ENCODE results near the gene PLEKHA7.
"Not testable (repeated sequence)": the region's sequence is repeated elsewhere in the genome, so short reads cannot be mapped to it uniquely, and the experiment has no call there.

PLEKHA7 gene

GRCh38 chr11:16938061-16938460 is 76.2 kb downstream of the PLEKHA7 start:
- DNase-seq = no peak
- no peak for ATAC-seq

DNA sequence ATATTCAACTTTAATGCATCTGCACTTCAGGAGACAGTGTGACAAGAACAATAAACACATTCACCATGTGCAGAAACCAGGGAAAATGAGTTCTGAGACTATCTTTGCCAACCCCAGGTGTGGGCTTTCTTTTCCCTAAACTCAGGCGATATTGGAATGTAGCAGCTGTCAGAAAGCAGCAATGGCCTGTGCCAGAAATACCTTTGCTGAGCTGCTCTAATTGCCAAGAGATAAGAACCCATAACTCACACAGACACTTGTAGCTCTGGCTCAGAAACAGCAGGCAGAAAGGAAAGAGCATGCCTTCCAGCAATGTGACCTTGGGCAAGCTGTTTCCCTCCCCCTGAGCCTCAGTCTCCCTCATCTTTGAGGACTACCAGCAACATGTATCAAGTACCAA is 77.6 kb downstream of the PLEKHA7 start:
- DNase-seq (no peak), ATAC-seq (no peak)

DNA sequence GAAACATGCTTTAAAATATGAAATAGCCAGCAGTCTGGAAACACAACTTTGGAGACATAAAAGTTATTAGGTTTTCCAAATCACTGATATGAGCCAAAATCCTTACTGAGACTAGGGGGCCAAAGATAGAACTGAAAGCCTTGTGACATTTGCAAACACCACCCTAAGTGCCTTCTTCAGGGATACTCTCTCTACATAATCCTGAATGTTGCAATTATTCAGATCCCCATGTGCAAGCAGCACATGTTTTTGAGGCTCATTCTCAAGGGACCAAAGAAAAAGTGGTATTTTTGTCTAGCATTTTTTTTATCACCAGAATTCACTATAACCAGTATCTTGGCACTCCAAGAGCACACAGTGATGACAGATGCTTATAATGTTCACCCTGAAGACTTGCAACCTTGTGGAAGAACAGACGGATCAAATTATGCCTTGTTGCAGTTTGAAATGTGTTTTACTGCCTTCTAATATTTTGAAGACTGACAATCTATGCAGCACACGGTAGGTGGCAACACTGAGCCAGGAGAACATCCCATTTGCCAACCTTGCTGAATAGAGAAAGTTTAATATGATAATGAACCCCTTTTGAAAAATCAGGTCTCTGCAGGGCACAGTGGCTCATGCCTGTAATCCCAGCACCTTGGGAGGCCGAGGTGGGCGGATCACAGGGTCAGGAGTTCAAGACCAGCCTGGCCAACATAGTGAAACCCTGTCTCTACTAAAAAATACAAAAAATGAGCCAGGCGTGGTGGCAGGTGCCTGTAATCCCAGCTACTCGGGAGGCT is 78.5 kb downstream of the PLEKHA7 start:
- ATAC-seq (peak; percentile 52), DNase-seq (peak; percentile 37)

GRCh38 chr11:16933756-16934603 is 80.2 kb downstream of the PLEKHA7 start:
- no peak for ATAC-seq
- DNase-seq = no peak

DNA sequence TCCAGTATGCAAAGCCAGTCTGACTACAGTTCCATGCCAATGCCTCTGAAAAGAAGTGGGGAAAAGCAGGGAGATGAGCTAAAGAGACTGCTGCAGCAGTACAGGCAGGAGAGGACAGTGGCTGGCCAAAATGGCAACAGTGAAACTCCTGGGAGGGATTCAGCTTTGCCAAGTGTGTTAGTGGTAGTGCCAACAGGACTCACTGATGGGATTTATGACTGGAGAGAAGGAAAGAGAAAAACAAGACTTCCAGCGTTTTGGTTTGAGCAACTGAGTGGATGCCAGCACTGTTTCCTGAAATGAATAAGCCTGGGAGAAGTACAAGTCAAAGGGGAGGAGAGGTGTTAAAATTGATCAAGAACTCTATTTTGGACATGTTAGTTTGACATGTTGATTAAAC is 80.9 kb downstream of the PLEKHA7 start:
- DNase-seq (no peak), ATAC-seq (no peak)

GRCh38 chr11:16928044-16928443 is 86.2 kb downstream of the PLEKHA7 start:
- DNase-seq (no peak), ATAC-seq (no peak)

- DNase-seq = no peak
Measured at GRCh38 chr11:16926883-16927626, 87.2 kb downstream of the PLEKHA7 start.

DNA sequence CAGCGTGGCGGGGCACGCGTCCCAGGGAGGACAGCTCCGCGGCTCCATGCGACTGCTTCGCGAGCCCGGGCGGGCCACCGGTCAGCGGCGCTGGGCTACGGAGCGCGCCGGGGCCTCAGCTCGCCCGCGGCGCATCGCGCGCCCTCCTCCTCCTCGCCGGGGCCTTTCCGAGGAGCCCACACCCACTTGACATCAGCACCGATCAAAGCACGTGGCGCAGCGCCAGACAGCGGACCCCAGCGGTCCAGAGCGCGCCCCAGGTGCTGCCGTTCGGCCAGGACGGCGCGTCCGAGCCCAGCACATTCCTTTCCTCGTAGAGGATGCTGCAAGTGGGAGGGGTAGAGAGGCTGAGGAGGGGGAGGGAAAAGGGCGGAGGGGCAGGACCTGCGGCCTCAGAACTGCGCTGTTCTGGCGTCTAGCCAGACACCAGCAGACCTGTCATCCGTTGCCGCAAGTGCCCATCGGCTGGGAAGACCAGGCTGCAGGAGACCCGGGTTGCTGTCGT is 88.6 kb downstream of the PLEKHA7 start:
- ATAC-seq (peak; percentile 53), DNase-seq (peak; percentile 46)

More at GRCh38 chr11:16926883-16927626, 87.2 kb downstream of the PLEKHA7 start:
- ATAC-seq = no peak

- ATAC-seq (peak; percentile 6), DNase-seq (no peak)
Measured at GRCh38 chr11:16924826-16925560, 89.2 kb downstream of the PLEKHA7 start.

- peak; percentile 70 for ATAC-seq
- peak; percentile 44 for DNase-seq
Measured at GRCh38 chr11:16924462-16924825, 89.8 kb downstream of the PLEKHA7 start.

GRCh38 chr11:16923987-16924386 is 90.2 kb downstream of the PLEKHA7 start:
- DNase-seq = no peak
- peak; percentile 5 for ATAC-seq

DNA sequence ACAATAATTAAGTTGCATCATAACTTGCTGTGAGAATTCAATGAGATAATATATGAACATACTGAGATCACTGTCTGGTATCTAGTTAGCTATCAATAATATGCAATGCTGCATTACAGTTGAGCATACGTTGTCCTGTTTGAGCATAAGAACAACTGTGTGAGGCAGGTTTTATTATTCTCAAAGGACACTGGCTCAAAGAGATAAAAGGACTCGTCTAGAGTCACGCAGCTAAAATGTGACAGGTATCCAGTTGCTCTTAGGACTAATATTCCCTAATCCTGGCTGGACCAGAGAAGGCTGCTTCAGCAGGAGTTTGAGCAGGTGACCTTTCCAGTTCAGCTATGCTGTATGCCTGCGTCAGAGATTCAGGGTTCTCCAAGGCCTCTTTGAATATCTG is 92.5 kb downstream of the PLEKHA7 start:
- no peak for ATAC-seq
- DNase-seq = no peak

DNA sequence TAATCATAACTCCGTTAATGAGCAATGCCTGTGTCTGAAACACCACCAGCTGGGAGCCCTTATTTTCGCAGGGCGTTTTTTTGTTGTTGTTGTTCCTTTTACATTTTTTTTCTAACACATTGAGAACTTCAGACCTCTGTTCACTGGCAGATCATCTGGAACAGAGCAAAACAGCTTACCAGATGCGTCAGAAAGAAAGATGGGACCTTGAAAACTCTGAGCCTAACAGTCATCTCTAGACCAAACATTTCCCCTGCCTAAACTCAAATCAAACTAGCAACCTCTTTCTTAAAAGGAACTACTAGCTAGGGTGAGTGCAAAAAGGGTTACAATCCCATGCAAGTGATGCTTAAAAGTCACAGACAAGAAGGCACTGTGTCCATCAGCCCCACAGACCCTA is 93.2 kb downstream of the PLEKHA7 start:
- ATAC-seq (no peak), DNase-seq (no peak)

- DNase-seq (no peak), ATAC-seq (no peak)
Measured at GRCh38 chr11:16920559-16920958, 93.7 kb downstream of the PLEKHA7 start.

DNA sequence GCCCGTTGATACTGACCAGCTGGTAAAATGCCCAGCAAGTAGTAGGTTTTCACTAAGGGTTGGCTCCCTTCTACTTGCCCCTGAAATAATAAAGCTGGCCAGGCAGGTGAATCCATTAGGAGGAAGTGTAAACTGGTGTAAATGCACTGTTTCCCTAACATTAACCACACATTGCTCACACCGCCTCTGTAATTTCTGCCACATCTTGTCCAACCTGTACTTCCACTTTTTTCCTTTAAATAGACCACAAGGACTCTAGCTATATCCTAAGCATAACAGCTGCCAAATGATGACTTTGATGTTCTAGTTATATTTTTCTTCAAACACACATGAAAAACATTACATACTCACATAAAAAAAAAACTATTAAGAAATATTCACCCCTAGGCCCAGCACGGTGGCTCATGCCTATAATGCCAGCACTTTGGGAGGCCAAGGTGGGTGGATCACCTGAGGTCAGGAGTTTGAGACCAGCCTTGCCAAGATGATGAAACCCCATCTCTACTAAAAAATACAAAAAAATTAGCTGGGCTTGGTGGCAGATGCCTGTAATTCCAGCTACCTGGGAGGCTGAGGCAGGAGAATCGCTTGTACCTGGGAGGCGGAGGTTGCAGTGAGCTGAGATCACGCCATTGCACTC is 95.6 kb downstream of the PLEKHA7 start:
- ATAC-seq, DNase-seq: not testable (repeated sequence)

DNA sequence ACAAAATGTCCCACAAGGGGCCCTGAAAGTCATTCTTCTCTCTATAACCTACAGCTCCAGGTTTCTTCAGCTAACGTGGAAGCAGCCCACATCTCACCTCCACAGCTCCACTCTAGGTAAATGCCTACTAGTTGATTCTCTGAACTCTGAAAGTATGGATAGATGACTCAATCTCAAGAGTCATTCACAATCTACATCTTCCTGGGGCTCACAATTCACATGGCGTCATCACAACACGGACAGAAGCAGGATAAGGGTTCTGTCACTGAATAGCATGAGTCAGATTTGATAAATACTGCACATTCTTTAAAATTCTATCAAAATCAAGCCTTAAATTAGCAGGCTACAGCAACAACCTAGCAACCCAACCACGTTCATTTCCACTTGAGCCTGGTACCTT is 96.3 kb downstream of the PLEKHA7 start:
- no peak for ATAC-seq
- no peak for DNase-seq

DNA sequence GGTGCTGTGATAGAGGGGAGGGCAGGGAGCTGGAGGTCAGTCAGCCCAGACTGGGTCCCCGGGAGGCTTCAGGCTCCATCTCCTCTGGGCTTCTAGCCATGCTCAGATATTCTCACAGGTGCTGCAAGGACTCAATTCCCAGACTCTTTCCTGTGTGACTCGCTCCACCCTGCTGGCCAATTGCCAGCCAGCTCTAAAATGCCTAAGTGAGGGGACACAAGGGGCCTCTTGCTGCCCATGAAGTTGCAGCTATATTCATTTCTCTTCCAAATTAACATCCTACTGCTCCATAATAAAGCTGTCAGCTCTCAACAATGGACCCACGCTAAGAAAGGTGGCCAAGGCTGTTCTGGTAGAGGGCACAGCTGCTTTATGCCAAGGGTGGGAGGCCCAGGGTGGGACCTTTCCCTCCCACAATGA is 101.5 kb downstream of the PLEKHA7 start:
- DNase-seq = no peak

GRCh38 chr11:16911658-16912057 is 102.6 kb downstream of the PLEKHA7 start:
- no peak for DNase-seq
- ATAC-seq = peak; percentile 46

More for the DNA sequence above, 101.5 kb downstream of the PLEKHA7 start:
- no peak for ATAC-seq

GRCh38 chr11:16911186-16911585 is 103.0 kb downstream of the PLEKHA7 start:
- DNase-seq (no peak), ATAC-seq (no peak)

DNA sequence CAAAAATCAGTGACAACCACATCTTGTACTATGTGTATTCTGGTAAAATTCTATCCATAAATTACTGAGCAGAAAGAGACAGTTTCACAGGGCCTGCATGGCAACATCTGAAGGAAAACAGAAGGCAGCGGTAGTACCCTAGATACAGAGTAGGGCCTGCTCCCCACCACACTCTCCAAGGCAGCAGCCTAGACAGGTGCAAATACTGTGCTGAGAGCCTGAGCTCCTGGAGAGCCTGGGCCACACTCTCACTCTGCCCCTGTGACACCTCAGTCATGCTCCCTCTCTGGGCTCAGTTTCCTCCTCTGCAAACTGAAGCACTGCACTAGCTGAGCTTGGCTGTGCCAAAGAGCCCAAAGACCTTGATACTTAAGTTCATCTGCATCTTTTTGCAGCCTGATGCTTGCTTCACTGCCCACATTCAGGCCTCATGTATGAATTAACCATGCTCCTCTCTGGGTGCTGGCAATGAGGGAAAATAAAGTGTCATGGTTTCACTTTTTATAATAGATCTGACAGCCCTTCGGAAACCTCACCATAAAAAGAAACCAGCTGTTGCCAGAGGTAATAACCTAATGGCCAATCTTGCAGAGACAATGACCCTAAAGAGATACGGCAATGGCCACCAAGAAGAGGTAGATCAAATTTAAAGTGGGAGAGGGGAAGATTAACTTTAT is 104.7 kb downstream of the PLEKHA7 start:
- ATAC-seq (peak; percentile 42), DNase-seq (no peak)

DNA sequence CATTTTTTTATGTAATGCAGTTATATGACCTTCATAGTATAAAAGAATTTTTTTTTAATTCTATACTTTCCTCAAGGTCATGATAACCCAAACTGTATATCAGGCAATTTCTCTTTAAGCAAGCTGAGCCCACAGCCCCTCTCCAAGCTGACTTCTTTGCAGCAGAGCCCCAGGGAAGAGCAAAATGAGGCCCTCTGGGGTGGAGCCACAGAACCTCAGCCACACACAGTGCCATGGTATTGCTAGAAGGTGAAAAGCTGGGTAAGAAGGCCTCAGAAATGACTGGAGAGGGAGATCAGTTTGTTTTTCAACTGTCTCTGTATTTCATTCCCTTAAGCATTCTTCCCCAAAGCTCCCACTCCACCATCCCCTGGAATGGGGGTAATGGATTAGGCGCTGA is 108.8 kb downstream of the PLEKHA7 start:
- DNase-seq (no peak), ATAC-seq (no peak)
